H1 (cell line): ENCODE data around the gene STXBP4. TPM values are rescaled to one million over a fixed set of nuclear protein-coding genes. Genes with fewer than 3 reads are reported as not detected.

Source experiments
- CTCF ChIA-PET: fragments of 300-600 bp; sonication (Branson Sonifier 250); formaldehyde crosslinking; loops from one replicate; lab custom pipeline; 2021; ENCODE audit not compliant: partially characterized antibody; lab: Charles Lee
- POLR2A ChIA-PET: fragments of 300-600 bp; sonication (Branson Sonifier 250); formaldehyde crosslinking; loops from one replicate; lab custom pipeline; 2021; ENCODE audit warnings: inconsistent platforms; ENCODE audit not compliant: partially characterized antibody; lab: Charles Lee
- DNase-seq, 2 experiments: peaks; one replicate each; pipeline versions ENCODE4 v3.0.0 to v3.0.0-alpha.2; 2010 to 2022; ENCODE audit warnings: low spot score in 2 of 2, low read depth in 1 of 2, mixed read lengths in 1 of 2
- FAIRE-seq: peaks from 2 replicates; lab custom pipeline; 2011; peaks lifted over from hg19 to GRCh38; lab: Jason Lieb, UNC
- H2AFZ ChIP-seq: 2 replicates; pipeline ENCODE4 v1.8.1; 2012; ENCODE audit warnings: low read length, inconsistent platforms
- H2AK5ac ChIP-seq: 2 replicates; pipeline ENCODE4 v1.6.1; 2013; ENCODE audit warnings: low read depth, low read length
- H2BK120ac ChIP-seq: replicated peaks from 2 replicates; pipeline ENCODE3; 2013; ENCODE audit warnings: low read depth, low read length, inconsistent platforms
- H2BK12ac ChIP-seq: 2 replicates; pipeline ENCODE4 v1.6.1; 2013; ENCODE audit warnings: low read depth, low read length
- H2BK15ac ChIP-seq: 2 replicates; pipeline ENCODE4 v1.6.1; 2013; ENCODE audit warnings: low read length
- H2BK20ac ChIP-seq: 2 replicates; pipeline ENCODE4 v1.6.1; 2013; ENCODE audit warnings: low read length
- H2BK5ac ChIP-seq: 2 replicates; pipeline ENCODE4 v1.6.1; 2013; ENCODE audit warnings: low read depth, low read length
- H3K14ac ChIP-seq: 2 replicates; pipeline ENCODE4 v1.6.1; 2013; ENCODE audit warnings: inconsistent platforms; ENCODE audit not compliant: insufficient read length
- H3K18ac ChIP-seq: 2 replicates; pipeline ENCODE4 v1.6.1; 2013; ENCODE audit warnings: low read length; ENCODE audit errors: extremely low read depth
- H3K23ac ChIP-seq: 2 replicates; pipeline ENCODE4 v1.6.1; 2013; ENCODE audit warnings: inconsistent platforms; ENCODE audit not compliant: insufficient read length
- H3K23me2 ChIP-seq: 2 replicates; pipeline ENCODE4 v1.6.1; 2013; ENCODE audit warnings: low read depth, low read length
- H3K27ac ChIP-seq: 2 replicates; pipeline ENCODE4 v1.6.1; 2011; ENCODE audit warnings: low read depth, low read length, inconsistent platforms
- H3K27me3 ChIP-seq, 4 experiments: replicated peaks in 1 of 4; 1 replicate in 1 of 4; 2 replicates in 3 of 4; pipeline versions ENCODE4 v1.6.1 to v1.8.1; 2011 to 2013; ENCODE audit warnings: low read length in 3 of 4, mild to moderate bottlenecking in 3 of 4, inconsistent platforms in 2 of 4, mixed read lengths in 2 of 4, moderate library complexity in 1 of 4; ENCODE audit not compliant: control insufficient read depth in 3 of 4, insufficient read depth in 3 of 4; ENCODE audit errors: extremely low read depth in 1 of 4
- H3K36me3 ChIP-seq, 4 experiments: 2 replicates each; pipeline versions ENCODE4 v1.6.1 to v1.8.1; 2011 to 2013; ENCODE audit warnings: mild to moderate bottlenecking in 4 of 4, low read length in 3 of 4, moderate library complexity in 2 of 4, control low read depth in 1 of 4, inconsistent platforms in 1 of 4; ENCODE audit not compliant: insufficient read depth in 4 of 4, control insufficient read depth in 2 of 4
- H3K4ac ChIP-seq: replicated peaks from 2 replicates; pipeline ENCODE3; 2013; ENCODE audit warnings: low read length, low read depth, mixed read lengths, inconsistent platforms; ENCODE audit not compliant: insufficient read length
- H3K4me1 ChIP-seq, 4 experiments: replicated peaks in 1 of 4; 1 replicate in 1 of 4; 2 replicates in 3 of 4; pipeline versions ENCODE4 v1.6.1 to v1.8.1; 2011 to 2013; ENCODE audit warnings: low read length in 3 of 4, inconsistent platforms in 2 of 4, mixed read lengths in 1 of 4; ENCODE audit not compliant: insufficient read depth in 4 of 4, control insufficient read depth in 3 of 4
- H3K4me2 ChIP-seq, 2 experiments: 2 replicates each; pipeline versions ENCODE4 v1.6.1 to v1.8.1; 2011 to 2013; ENCODE audit warnings: low read depth in 2 of 2, low read length in 2 of 2, control low read depth in 1 of 2, inconsistent platforms in 1 of 2, mild to moderate bottlenecking in 1 of 2; ENCODE audit not compliant: insufficient read depth in 1 of 2
- H3K4me3 ChIP-seq, 4 experiments: fragments of 200-600, 300-600 bp in 1 of 4; sonication (generic), shearing (Covaris generic), sonication (Bioruptor Twin) in 1 of 4; 2 replicates each; pipeline versions ENCODE4 v1.5.1 to v1.8.1; 2011 to 2016; ENCODE audit warnings: low read length in 4 of 4, low read depth in 3 of 4, control low read depth in 2 of 4, inconsistent platforms in 2 of 4, mild to moderate bottlenecking in 2 of 4, mixed read lengths in 1 of 4, moderate library complexity in 1 of 4; ENCODE audit not compliant: insufficient read depth in 2 of 4; ENCODE audit errors: extremely low read depth in 1 of 4
- H3K56ac ChIP-seq: replicated peaks from 2 replicates; pipeline ENCODE3; 2013; ENCODE audit warnings: low read depth, mild to moderate bottlenecking, mixed read lengths, low read length, inconsistent platforms; ENCODE audit not compliant: insufficient read length
- H3K79me1 ChIP-seq: 2 replicates; pipeline ENCODE4 v1.6.1; 2013; ENCODE audit warnings: low read depth, low read length, control low read depth
- H3K79me2 ChIP-seq, 2 experiments: 2 replicates each; pipeline versions ENCODE4 v1.6.1 to v1.8.1; 2012 to 2013; ENCODE audit warnings: low read length in 2 of 2, mild to moderate bottlenecking in 2 of 2, inconsistent platforms in 1 of 2; ENCODE audit not compliant: insufficient read depth in 2 of 2, control insufficient read depth in 1 of 2
- H3K9ac ChIP-seq, 4 experiments: replicated peaks in 1 of 4; 1 replicate in 1 of 4; 2 replicates in 3 of 4; pipeline versions ENCODE4 v1.6.1 to v1.8.1; 2011 to 2013; ENCODE audit warnings: low read depth in 3 of 4, low read length in 3 of 4, control low read depth in 2 of 4, mild to moderate bottlenecking in 2 of 4, moderate library complexity in 2 of 4, inconsistent platforms in 1 of 4; ENCODE audit errors: extremely low read depth in 1 of 4
- H3K9me3 ChIP-seq, 2 experiments: 2 replicates each; pipeline versions ENCODE4 v1.6.1 to v1.8.1; 2012 to 2013; ENCODE audit warnings: mild to moderate bottlenecking in 2 of 2, moderate library complexity in 2 of 2, control low read depth in 1 of 2, inconsistent platforms in 1 of 2, low read depth in 1 of 2, low read length in 1 of 2, mixed read lengths in 1 of 2; ENCODE audit not compliant: insufficient read depth in 2 of 2
- H4K20me1 ChIP-seq, 2 experiments: replicated peaks in 1 of 2; 2 replicates each; pipeline versions ENCODE3 to v1.8.1; 2011 to 2013; ENCODE audit warnings: inconsistent platforms in 2 of 2, low read length in 2 of 2, mild to moderate bottlenecking in 1 of 2; ENCODE audit not compliant: insufficient read depth in 2 of 2, control insufficient read depth in 1 of 2
- H4K5ac ChIP-seq: 2 replicates; pipeline ENCODE4 v1.6.1; 2013; ENCODE audit warnings: low read length, low read depth, mixed read lengths, inconsistent platforms; ENCODE audit not compliant: insufficient read length
- H4K8ac ChIP-seq: 2 replicates; pipeline ENCODE4 v1.8.0; 2013; ENCODE audit warnings: mild to moderate bottlenecking, moderate library complexity, low read length, inconsistent platforms; ENCODE audit not compliant: insufficient read depth; ENCODE audit errors: extremely low read depth
- H4K91ac ChIP-seq: replicated peaks from 2 replicates; pipeline ENCODE3; 2013; ENCODE audit warnings: low read length, mixed read lengths, inconsistent platforms; ENCODE audit not compliant: insufficient read length
- CEBPB ChIP-seq: IDR thresholded peaks from 2 replicates; pipeline ENCODE4 v1.6.1; 2012; ENCODE audit warnings: low read depth, low read length
- CHD2 ChIP-seq: IDR thresholded peaks from 2 replicates; pipeline ENCODE4 v1.6.1; 2012; ENCODE audit warnings: low read length, improper control_type of control experiment
- CREB1 ChIP-seq: IDR thresholded peaks from 2 replicates; pipeline ENCODE4 v1.6.1; 2012; ENCODE audit warnings: inconsistent platforms
- EZH2 ChIP-seq: fragments of 200-600 bp; sonication (generic); IDR thresholded peaks from 2 replicates; pipeline ENCODE4 v1.7.1; 2012; ENCODE audit warnings: low read depth, mild to moderate bottlenecking, moderate library complexity, low read length, inconsistent platforms; ENCODE audit not compliant: severe bottlenecking
- HDAC2 ChIP-seq, 2 experiments: fragments of 300-600 bp in 1 of 2; sonication (generic) in 1 of 2; IDR thresholded peaks; 2 replicates each; pipeline ENCODE4 v1.6.1; 2011 to 2012; ENCODE audit warnings: low read depth in 2 of 2, low read length in 2 of 2, mild to moderate bottlenecking in 2 of 2, moderate library complexity in 2 of 2, borderline replicate concordance in 1 of 2, inconsistent platforms in 1 of 2
- HDAC6 ChIP-seq: IDR thresholded peaks from one replicate; pipeline ENCODE4 v1.7.1; 2012; ENCODE audit warnings: low read depth, mild to moderate bottlenecking, inconsistent platforms, low read length, moderate library complexity
- NRF1 ChIP-seq: IDR thresholded peaks from 2 replicates; pipeline ENCODE4 v1.6.1; 2011; ENCODE audit warnings: mild to moderate bottlenecking, low read depth, low read length, improper control_type of control experiment
- POLR2AphosphoS5 ChIP-seq: IDR thresholded peaks from 2 replicates; pipeline ENCODE4 v1.6.1; 2011; ENCODE audit warnings: low read depth, low read length
- RFX5 ChIP-seq: IDR thresholded peaks from 2 replicates; pipeline ENCODE4 v1.6.1; 2011; ENCODE audit warnings: low read depth, low read length, improper control_type of control experiment, borderline replicate concordance
- SP1 ChIP-seq: IDR thresholded peaks from 2 replicates; pipeline ENCODE4 v1.6.1; 2011; ENCODE audit warnings: low read depth, low read length
- SRF ChIP-seq: IDR thresholded peaks from 2 replicates; pipeline ENCODE4 v1.6.1; 2011; ENCODE audit warnings: mild to moderate bottlenecking, low read depth, low read length, moderate library complexity
- ZNF274 ChIP-seq: IDR thresholded peaks from 2 replicates; pipeline ENCODE4 v1.7.0; 2012; ENCODE audit warnings: low read length, borderline replicate concordance; ENCODE audit errors: extremely low read depth
- polyA plus RNA-seq, 7 experiments: library from polyadenylated mRNA; depleted of rRNA in 3 of 7; stranded (reverse) in 5 of 7; unstranded in 2 of 7; fragments of >200 nt in 5 of 7; fragments of 200-250 nt in 2 of 7; gene quantifications; 1 replicate in 5 of 7; 2 replicates in 1 of 7; 4 replicates in 1 of 7; pipeline versions ENCODE4 v1.2.1 to v1.2.3, GENCODE V29; 2011 to 2013; ENCODE audit warnings: missing spikeins in 2 of 7, mixed read lengths in 2 of 7
- total RNA-seq: library from RNA; stranded (reverse); fragmentation: NEBNext Ultra II Directional; extraction: Animal tissue kit (Norgen Biotek cat#: 25700); gene quantifications from 2 replicates; pipeline ENCODE4 v1.2.1, GENCODE V29; 2021

STXBP4 gene
- total and polyA plus RNA-seq, 2 of the 8 experiments (the other 6 are each of a cell fraction or from before 2014, with no cell fraction given), result 3.2 to 18.5 TPM

DNA sequence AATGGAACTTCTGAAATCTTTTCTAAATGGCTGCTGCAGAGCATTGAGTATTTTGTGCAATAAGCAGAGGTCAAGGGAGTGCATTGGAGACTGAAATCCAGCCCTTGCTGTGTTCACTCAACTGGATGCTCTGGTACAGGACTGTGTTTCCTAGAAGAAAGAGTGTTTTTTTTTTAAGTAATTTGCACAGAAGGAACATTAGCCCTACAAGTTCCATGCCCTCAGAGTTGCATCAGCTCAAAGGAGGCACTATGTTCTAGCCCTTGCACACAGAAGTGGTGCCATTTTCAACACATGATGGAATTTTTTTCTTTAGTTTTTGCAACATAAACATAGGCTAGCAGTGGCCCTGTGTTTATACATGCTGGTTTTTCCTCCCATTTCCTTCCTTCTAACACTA is 152.1 kb downstream of the STXBP4 start:
- Histone ChIP-seq H3K79me2 (no peaks in the 10 kb centered on the region), H2AK5ac (no peak overlapping the region), H3K23ac (no peak overlapping the region), H2BK20ac (no peak overlapping the region), H3K4me1 (no peaks in the 10 kb centered on the region)
- DNase-seq, result no peak
- FAIRE-seq, result no peak
- no peak for TF ChIP-seq EZH2
- TF ChIP-seq CREB1, result no peak
- no peak for TF ChIP-seq SRF
- TF ChIP-seq SP1, result no peak
- TF ChIP-seq CEBPB, result no peak
- no peak for TF ChIP-seq NRF1
- TF ChIP-seq CHD2, result no peak
- TF ChIP-seq POLR2AphosphoS5, result no peak
- TF ChIP-seq HDAC2 (IDR thresholded peaks at IDR 0.05; ENCODE audit: borderline replicate concordance in 1 of 2, low read depth in 2 of 2, low read length in 2 of 2), result no peak
- no peak for TF ChIP-seq RFX5
- no peak for TF ChIP-seq ZNF274
- no peak for TF ChIP-seq HDAC6
- TF ChIP-seq, all 59 proteins: peak for 0
- no peak overlapping the region for H2BK120ac ChIP-seq
- ChIA-PET POLR2A (no interaction called here), CTCF (no interaction called here)
- no peaks in the 10 kb centered on the region for H3K27me3 ChIP-seq
- no peak overlapping the region for H3K9ac ChIP-seq
- H3K9me3 ChIP-seq, result no peaks in the 10 kb centered on the region
- no peak overlapping the region for H3K18ac ChIP-seq
- no peak overlapping the region for H3K4me2 ChIP-seq
- H3K4ac ChIP-seq, result no peak overlapping the region
- H3K14ac ChIP-seq, result no peak overlapping the region
- H4K8ac ChIP-seq, result no peak overlapping the region
- no peak overlapping the region for H4K91ac ChIP-seq
- no peaks in the 10 kb centered on the region for H3K23me2 ChIP-seq
- no peak overlapping the region for H3K27ac ChIP-seq
- no peaks in the 10 kb centered on the region for H4K20me1 ChIP-seq
- H4K5ac ChIP-seq, result no peak overlapping the region
- no peak overlapping the region for H3K4me3 ChIP-seq
- H2BK5ac ChIP-seq, result no peak overlapping the region
- H2BK12ac ChIP-seq, result no peak overlapping the region
- no peak overlapping the region for H2AFZ ChIP-seq
- H2BK15ac ChIP-seq, result no peak overlapping the region
- no peaks in the 10 kb centered on the region for H3K79me1 ChIP-seq
- no peak overlapping the region for H3K56ac ChIP-seq
- H3K36me3 ChIP-seq, result no peaks in the 10 kb centered on the region
